Erythroblast (primary cell): ENCODE data around the gene ODR4.

ENCODE experiments used
- GATA1 ChIP-seq: IDR thresholded peaks from 2 replicates; pipeline ENCODE4 v1.6.1; 2011; ENCODE audit warnings: low read depth, mild to moderate bottlenecking, control low read depth, low read length, moderate library complexity
- POLR2A ChIP-seq: IDR thresholded peaks from 2 replicates; pipeline ENCODE4 v1.6.1; 2011; ENCODE audit warnings: mild to moderate bottlenecking, low read length

DNA sequence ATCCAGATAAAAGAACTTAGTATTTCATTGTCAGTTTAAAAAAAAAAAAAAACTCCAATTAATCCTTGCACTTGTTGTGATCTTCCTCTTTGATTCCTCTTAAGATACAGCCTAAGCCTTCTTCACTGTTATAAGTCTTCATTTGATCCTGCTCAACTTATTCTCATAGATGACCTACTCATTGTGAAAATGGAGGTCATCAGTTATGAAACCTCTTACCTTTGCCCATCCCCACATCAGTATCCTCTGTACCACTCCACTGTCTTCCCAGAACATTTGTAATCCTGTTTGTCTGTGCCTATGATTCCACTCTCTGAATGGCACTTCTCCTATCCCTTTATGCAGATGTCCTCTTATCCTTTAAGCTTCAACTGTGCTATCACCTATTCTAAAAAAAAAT, 28.0 kb downstream of the ODR4 start:
- TF ChIP-seq POLR2A (no peak), GATA1 (no peak)
